22Rv1 (cell line): ENCODE measurements around the gene WASHC1.
"Not testable (repeated sequence)": the region's sequence is repeated elsewhere in the genome, so short reads cannot be mapped to it uniquely, and the experiment has no call there.

Source experiments
- CTCF ChIP-seq: fragments of 450-650 bp; IDR thresholded peaks from 2 replicates; pipeline ENCODE4 v1.5.1; 2017; ENCODE audit warnings: mild to moderate bottlenecking
- ZFX ChIP-seq: fragments of 450-650 bp; IDR thresholded peaks from 2 replicates; pipeline ENCODE4 v1.6.1; 2017; ENCODE audit warnings: antibody characterized with exemption, borderline replicate concordance

- TF ChIP-seq CTCF, ZFX: not testable (repeated sequence)
Observed at GRCh38 chr9:43636-44035, 14.4 kb upstream of the WASHC1 start.
